ENCODE measurements around the gene IFNL2. TPM values are rescaled to one million over a fixed set of nuclear protein-coding genes. Genes with fewer than 3 reads are reported as not detected.

Gene IFNL2
- total RNA-seq, 2 donors from 2014 or later, result not detected

GRCh38 chr19:39276740-39277139 lies 8.5 kb downstream of the IFNL2 start:
- Histone ChIP-seq H3K27me3 (no peaks in the 10 kb centered on the region), H3K4me3 (no peak overlapping the region), H3K36me3 (replicated peaks in 1 of 2; ENCODE audit: insufficient read depth in 1 of 2, low read depth in 2 of 2) (no peaks in the 10 kb centered on the region), H3K9me3 (no peaks in the 10 kb centered on the region), H3K4me1 (no peaks in the 10 kb centered on the region), H3K27ac (no peak overlapping the region)
- no peak for TF ChIP-seq POLR2A (IDR thresholded peaks at IDR 0.05)
- no peak for TF ChIP-seq CTCF (IDR thresholded peaks at IDR 0.05)
- 92 to 93% methylated on average over 5 of the region's 5 CpGs for WGBS, 2 donors
- ATAC-seq (no peak), DNase-seq (no peak)
- intact Hi-C loops (cut with DNase I), result no loop called here

- DNase-seq (no peak), ATAC-seq (no peak)
These were observed 9.4 kb downstream of the IFNL2 start for GRCh38 chr19:39277598-39277997.

GRCh38 chr19:39282021-39282420 lies 13.8 kb downstream of the IFNL2 start:
- intact Hi-C loops (cut with DNase I), result no loop called here
- no peaks in the 10 kb centered on the region for H3K4me1 ChIP-seq
- no peak overlapping the region for H3K27ac ChIP-seq
- no peaks in the 10 kb centered on the region for H3K36me3 ChIP-seq (replicated peaks in 1 of 2; ENCODE audit: insufficient read depth in 1 of 2, low read depth in 2 of 2)
- no peak for TF ChIP-seq CTCF (IDR thresholded peaks at IDR 0.05)
- DNase-seq, result no peak
- no peaks in the 10 kb centered on the region for H3K27me3 ChIP-seq
- H3K9me3 ChIP-seq, result no peaks in the 10 kb centered on the region
- H3K4me3 ChIP-seq, result no peak overlapping the region
- 57 to 63% methylated on average over 1 of the region's 1 CpG for WGBS, 2 donors
- no peak for ATAC-seq

More at GRCh38 chr19:39277598-39277997, 9.4 kb downstream of the IFNL2 start:
- Histone ChIP-seq H3K27ac (no peak overlapping the region), H3K36me3 (replicated peaks in 1 of 2; ENCODE audit: insufficient read depth in 1 of 2, low read depth in 2 of 2) (no peaks in the 10 kb centered on the region), H3K4me1 (no peaks in the 10 kb centered on the region), H3K9me3 (no peaks in the 10 kb centered on the region), H3K27me3 (no peaks in the 10 kb centered on the region), H3K4me3 (no peak overlapping the region)
- no peak for TF ChIP-seq CTCF (IDR thresholded peaks at IDR 0.05)
- no peak for TF ChIP-seq POLR2A (IDR thresholded peaks at IDR 0.05)
- intact Hi-C loops (cut with DNase I), result no loop called here
- 80 to 83% methylated on average over 7 of the region's 7 CpGs for WGBS, 2 donors

GRCh38 chr19:39284032-39284431 lies 15.8 kb downstream of the IFNL2 start:
- H3K9me3 ChIP-seq, result no peaks in the 10 kb centered on the region
- ATAC-seq (no peak), DNase-seq (no peak)
- WGBS, 2 donors, result 82 to 85% methylated on average over 1 of the region's 1 CpG
- TF ChIP-seq CTCF (IDR thresholded peaks at IDR 0.05) (no peak), POLR2A (IDR thresholded peaks at IDR 0.05) (no peak)
- no peaks in the 10 kb centered on the region for H3K27me3 ChIP-seq
- no peak overlapping the region for H3K27ac ChIP-seq
- no peaks in the 10 kb centered on the region for H3K36me3 ChIP-seq (replicated peaks in 1 of 2; ENCODE audit: insufficient read depth in 1 of 2, low read depth in 2 of 2)
- intact Hi-C loops (cut with DNase I), result no loop called here
- H3K4me3 ChIP-seq, result no peak overlapping the region
- no peaks in the 10 kb centered on the region for H3K4me1 ChIP-seq

GRCh38 chr19:39293394-39293793 lies 25.2 kb downstream of the IFNL2 start:
- DNase-seq, result no peak
- Histone ChIP-seq H3K9me3 (no peaks in the 10 kb centered on the region), H3K4me3 (no peak overlapping the region), H3K4me1 (no peaks in the 10 kb centered on the region), H3K27ac (no peak overlapping the region), H3K36me3 (replicated peaks in 1 of 2; ENCODE audit: insufficient read depth in 1 of 2, low read depth in 2 of 2) (no peaks in the 10 kb centered on the region), H3K27me3 (no peaks in the 10 kb centered on the region)
- intact Hi-C loops (cut with DNase I), result no loop called here
- WGBS, 2 donors, result 71 to 74% methylated on average over 4 of the region's 4 CpGs
- no peak for ATAC-seq
- TF ChIP-seq POLR2A (IDR thresholded peaks at IDR 0.05) (no peak), CTCF (IDR thresholded peaks at IDR 0.05) (no peak)
